ENCODE data around the gene HMGCL. TPM values are rescaled to one million over a fixed set of nuclear protein-coding genes. Genes with fewer than 3 reads are reported as not detected.

HMGCL gene
- 10 to 100 TPM; 35.8 to 84.3 (median 57.0) TPM for total RNA-seq

DNA sequence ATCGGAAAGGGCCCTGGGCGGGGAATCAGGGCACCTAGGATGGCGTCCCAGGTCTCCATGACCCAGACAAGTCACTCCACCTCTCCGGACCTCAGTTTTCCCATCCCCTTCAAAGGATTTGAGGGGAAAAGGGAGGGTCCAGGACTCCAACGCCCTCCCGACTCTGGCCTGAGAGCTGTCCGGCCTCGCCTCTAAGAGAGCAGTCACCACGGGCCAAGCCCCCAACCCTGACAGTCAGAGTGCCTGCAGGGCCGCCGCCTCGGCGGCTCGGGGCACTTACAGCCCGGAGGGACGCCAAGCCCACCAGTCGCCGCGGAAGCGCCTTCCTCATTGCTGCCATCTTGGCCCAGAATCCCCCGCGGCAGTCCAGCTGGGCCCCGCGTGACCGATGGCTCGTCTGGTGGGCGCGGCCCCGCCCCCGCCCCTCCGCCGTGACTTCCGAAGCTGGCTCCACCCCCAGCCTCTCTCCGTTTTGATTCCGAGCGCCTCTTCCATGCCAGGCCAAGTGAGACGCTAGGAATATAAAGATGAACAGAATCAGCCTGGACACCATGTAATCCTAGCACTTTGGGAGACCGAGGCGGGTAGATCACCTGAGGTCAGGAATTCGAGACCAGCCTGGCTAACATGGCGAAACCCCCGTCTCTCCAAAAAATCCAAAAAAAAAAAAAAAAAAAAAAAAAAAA is at the start of gene HMGCL:
HMGCL (minus strand) TSS at position 354 of the 686 bp plus-strand sequence; CDS start at position 340, 14 bp downstream.
- Histone ChIP-seq H3K9me3 (no peaks in the 10 kb centered on the region), H3K27ac (peak within 1 kb of the TSS; percentile 91 to 99 (median 91)), H3K36me3 (no peaks in the 10 kb centered on the region), H3K4me1 (peaks cover 0 to 7% of the 10 kb centered on the region in 2 donors), H3K27me3 (no peaks in the 10 kb centered on the region), H3K4me3 (replicated peaks in 1 of 3) (peak within 1 kb of the TSS; percentile 84 to 97 (median 87))
- TF ChIP-seq, protein P1, sequence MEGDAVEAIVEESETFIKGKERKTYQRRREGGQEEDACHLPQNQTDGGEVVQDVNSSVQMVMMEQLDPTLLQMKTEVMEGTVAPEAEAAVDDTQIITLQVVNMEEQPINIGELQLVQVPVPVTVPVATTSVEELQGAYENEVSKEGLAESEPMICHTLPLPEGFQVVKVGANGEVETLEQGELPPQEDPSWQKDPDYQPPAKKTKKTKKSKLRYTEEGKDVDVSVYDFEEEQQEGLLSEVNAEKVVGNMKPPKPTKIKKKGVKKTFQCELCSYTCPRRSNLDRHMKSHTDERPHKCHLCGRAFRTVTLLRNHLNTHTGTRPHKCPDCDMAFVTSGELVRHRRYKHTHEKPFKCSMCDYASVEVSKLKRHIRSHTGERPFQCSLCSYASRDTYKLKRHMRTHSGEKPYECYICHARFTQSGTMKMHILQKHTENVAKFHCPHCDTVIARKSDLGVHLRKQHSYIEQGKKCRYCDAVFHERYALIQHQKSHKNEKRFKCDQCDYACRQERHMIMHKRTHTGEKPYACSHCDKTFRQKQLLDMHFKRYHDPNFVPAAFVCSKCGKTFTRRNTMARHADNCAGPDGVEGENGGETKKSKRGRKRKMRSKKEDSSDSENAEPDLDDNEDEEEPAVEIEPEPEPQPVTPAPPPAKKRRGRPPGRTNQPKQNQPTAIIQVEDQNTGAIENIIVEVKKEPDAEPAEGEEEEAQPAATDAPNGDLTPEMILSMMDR (IDR thresholded peaks at IDR 0.05) = no peak
- TF ChIP-seq POLR2A (IDR thresholded peaks at IDR 0.05) = peak in 1 of 2 donors; percentile 91
- DNase-seq = peak; percentile 94 to 95
- intact Hi-C loops (cut with DNase I) = loop anchor here (5.0 kb wide), 1 partner anchor 42 kb away; the partner anchor contains the start of gene FUCA1
- 0 to 1% methylated on average over 10 to 24 of the region's 42 CpGs for WGBS, 2 donors

DNA sequence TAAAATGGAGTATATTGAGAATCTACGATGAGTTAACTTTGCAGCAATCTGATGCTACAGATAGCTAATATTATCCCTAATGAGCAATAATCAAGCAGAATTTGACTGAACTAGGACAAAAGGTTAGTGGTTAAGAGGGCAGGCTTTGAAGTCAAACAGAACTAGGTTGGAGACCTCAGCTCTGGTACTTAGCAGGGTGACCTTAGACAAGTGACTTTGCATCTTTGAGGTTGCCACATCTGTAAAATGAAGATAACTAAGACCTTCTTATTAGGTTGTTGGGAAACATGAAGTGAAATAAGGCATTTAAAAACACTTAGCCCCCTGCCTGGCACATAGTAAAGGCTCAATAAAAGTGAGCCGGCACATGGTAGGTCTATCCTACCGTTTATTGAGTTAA is 47.2 kb upstream of the HMGCL start:
- H3K27ac ChIP-seq = no peak overlapping the region
- no peaks in the 10 kb centered on the region for H3K27me3 ChIP-seq
- H3K9me3 ChIP-seq = no peaks in the 10 kb centered on the region
- peaks cover 3% of the 10 kb centered on the region in 2 donors for H3K4me1 ChIP-seq
- 88 to 90% methylated on average over 3 of the region's 3 CpGs for WGBS, 2 donors
- TF ChIP-seq POLR2A (IDR thresholded peaks at IDR 0.05) = no peak
- TF ChIP-seq, protein P1 (IDR thresholded peaks at IDR 0.05) = no peak
- intact Hi-C loops (cut with DNase I) = no loop called here
- DNase-seq = no peak
- no peaks in the 10 kb centered on the region for H3K36me3 ChIP-seq
- H3K4me3 ChIP-seq (replicated peaks in 1 of 3) = no peak overlapping the region

DNA sequence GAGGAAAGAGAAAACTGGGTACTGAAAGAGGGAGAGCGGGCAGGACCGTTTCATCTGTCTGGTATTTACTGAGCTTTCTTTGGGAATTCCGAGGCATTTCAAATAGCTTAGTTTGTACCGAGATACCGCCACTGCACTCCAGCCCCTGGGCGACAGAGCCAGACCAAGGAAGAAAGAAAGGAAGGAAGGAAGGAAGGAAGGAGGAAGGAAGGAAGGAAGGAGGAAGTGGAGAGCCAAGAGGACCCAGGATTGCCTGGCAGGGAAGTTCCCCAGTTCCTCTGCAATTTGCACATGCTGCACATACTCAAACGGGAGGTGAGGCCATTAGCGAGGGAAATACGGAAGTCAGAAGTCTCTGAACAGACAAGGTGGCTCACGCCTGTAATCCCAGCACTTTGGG is 43.8 kb upstream of the HMGCL start:
- Histone ChIP-seq H3K27ac (peak overlapping the region in 2 of 3 donors; percentile 77 to 86), H3K4me1 (peaks cover 13 to 14% of the 10 kb centered on the region in 2 donors), H3K36me3 (peaks cover 0 to 6% of the 10 kb centered on the region in 2 donors), H3K9me3 (no peaks in the 10 kb centered on the region), H3K4me3 (replicated peaks in 1 of 3) (peak overlapping the region in 1 of 3 donors; percentile 61), H3K27me3 (no peaks in the 10 kb centered on the region)
- WGBS, 2 donors = 66 to 67% methylated on average over 10 of the region's 10 CpGs
- no peak for DNase-seq
- intact Hi-C loops (cut with DNase I) = loop anchor here (5.0 to 10.0 kb wide), 2 partner anchors 42 to 94 kb away; partner anchors contain the start of genes HMGCL and PITHD1
- TF ChIP-seq, protein P1 (IDR thresholded peaks at IDR 0.05) = no peak
- no peak for TF ChIP-seq POLR2A (IDR thresholded peaks at IDR 0.05)

DNA sequence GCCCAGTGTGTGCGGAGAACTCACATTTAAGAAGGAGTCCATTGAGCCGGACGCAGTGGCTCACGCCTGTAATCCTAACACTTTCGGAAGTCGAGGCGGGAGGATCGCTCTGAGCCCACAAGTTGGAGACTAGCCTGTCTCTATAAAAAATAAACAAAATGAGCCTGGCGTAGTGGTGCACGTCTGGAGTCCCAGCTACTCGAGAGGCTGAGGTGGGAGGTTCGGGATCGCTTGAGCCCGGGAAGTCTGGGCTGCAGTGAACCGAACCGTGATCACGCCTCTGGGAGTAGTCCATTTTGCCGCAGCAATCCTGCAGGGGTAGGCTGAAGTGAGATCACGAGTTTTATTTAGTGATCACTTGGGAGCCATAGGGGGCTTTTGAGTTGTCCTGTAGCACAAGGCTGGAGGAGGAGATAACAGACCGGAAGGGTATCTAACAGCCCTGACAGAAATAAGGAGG is 43.4 kb upstream of the HMGCL start:
- TF ChIP-seq, protein P1 (IDR thresholded peaks at IDR 0.05) = peak in 1 of 6 experiments; percentile 42
- no peak for TF ChIP-seq POLR2A (IDR thresholded peaks at IDR 0.05)
- intact Hi-C loops (cut with DNase I) = loop anchor here (5.0 to 10.0 kb wide), 2 partner anchors 41 to 94 kb away; partner anchors contain the start of genes HMGCL and PITHD1
- peak overlapping the region in 2 of 3 donors; percentile 13 to 61 for H3K4me3 ChIP-seq (replicated peaks in 1 of 3)
- peaks cover 0 to 6% of the 10 kb centered on the region in 2 donors for H3K36me3 ChIP-seq
- no peaks in the 10 kb centered on the region for H3K9me3 ChIP-seq
- DNase-seq = peak in 1 of 2 donors; percentile 50
- H3K27ac ChIP-seq = peak overlapping the region; percentile 63 to 86 (median 77)
- peaks cover 13 to 14% of the 10 kb centered on the region in 2 donors for H3K4me1 ChIP-seq
- WGBS, 2 donors = 8 to 12% methylated on average over 20 of the region's 20 CpGs
- H3K27me3 ChIP-seq = no peaks in the 10 kb centered on the region

All from thyroid gland (tissue), 4 donors.